Measurements from ENCODE around the gene MOB3C.

GRCh38 chr1:46571691-46572225 lies 44.9 kb downstream of the MOB3C start:
- TF ChIP-seq POLR2AphosphoS5 (IDR thresholded peaks at IDR 0.05; ENCODE audit: low read length) (no peak), CTCF (IDR thresholded peaks at IDR 0.05 in 2 of 3, conservative IDR thresholded peaks at IDR 0.05 in 1 of 3; ENCODE audit: control insufficient read depth in 2 of 3, extremely low read depth in 1 of 3, insufficient read depth in 1 of 3, low read depth in 3 of 3, low read length in 3 of 3) (no peak), ATF2 (IDR thresholded peaks at IDR 0.05; ENCODE audit: low read length) (no peak), POLR2A (IDR thresholded peaks at IDR 0.05; ENCODE audit: low read depth, low read length) (no peak)
